Muscle layer of duodenum (tissue), 2 donors: Measurements from ENCODE around the gene PSMD14.

Experiments used
- H3K27ac ChIP-seq: one replicate; pipeline ENCODE4 v1.7.0; 2013; ENCODE audit warnings: mild to moderate bottlenecking, low read length
- H3K27me3 ChIP-seq: one replicate; pipeline ENCODE4 v1.7.0; 2013; ENCODE audit warnings: low read depth, mild to moderate bottlenecking, control low read depth, low read length
- H3K36me3 ChIP-seq, 2 donors: one replicate each; pipeline ENCODE4 v1.7.0; 2013; ENCODE audit warnings: low read length in 2 of 2, control low read depth in 1 of 2, mild to moderate bottlenecking in 1 of 2; ENCODE audit not compliant: insufficient read depth in 2 of 2, control insufficient read depth in 1 of 2
- H3K4me1 ChIP-seq, 2 donors: one replicate each; pipeline ENCODE4 v1.7.0; 2013; ENCODE audit warnings: low read length in 2 of 2, mild to moderate bottlenecking in 2 of 2, control low read depth in 1 of 2, moderate library complexity in 1 of 2; ENCODE audit not compliant: insufficient read depth in 2 of 2, control insufficient read depth in 1 of 2
- H3K4me3 ChIP-seq, 2 donors: one replicate each; pipeline ENCODE4 v1.7.0; 2013; ENCODE audit warnings: low read length in 2 of 2, low read depth in 1 of 2, mild to moderate bottlenecking in 1 of 2
- H3K9me3 ChIP-seq, 2 donors: one replicate each; pipeline ENCODE4 v1.7.0; 2013; ENCODE audit warnings: low read length in 2 of 2, control low read depth in 1 of 2, mild to moderate bottlenecking in 1 of 2; ENCODE audit not compliant: control insufficient read depth in 1 of 2
- donor health status: healthy.

Gene PSMD14

GRCh38 chr2:161415987-161416707 lies 107.9 kb downstream of the PSMD14 start, which contains the start of gene TBR1:
Gene TBR1 (plus strand): TSS chr2:161416297. CDS start chr2:161416411, 114 bp downstream.
- Histone ChIP-seq H3K36me3 (no peaks in the 10 kb centered on the region), H3K4me3 (peak within 1 kb of the TSS; percentile 32 to 70), H3K27ac (no peak within 1 kb of the TSS), H3K27me3 (peaks cover 73% of the 10 kb centered on the region), H3K9me3 (no peaks in the 10 kb centered on the region), H3K4me1 (peaks cover 0 to 41% of the 10 kb centered on the region in 2 donors)

DNA sequence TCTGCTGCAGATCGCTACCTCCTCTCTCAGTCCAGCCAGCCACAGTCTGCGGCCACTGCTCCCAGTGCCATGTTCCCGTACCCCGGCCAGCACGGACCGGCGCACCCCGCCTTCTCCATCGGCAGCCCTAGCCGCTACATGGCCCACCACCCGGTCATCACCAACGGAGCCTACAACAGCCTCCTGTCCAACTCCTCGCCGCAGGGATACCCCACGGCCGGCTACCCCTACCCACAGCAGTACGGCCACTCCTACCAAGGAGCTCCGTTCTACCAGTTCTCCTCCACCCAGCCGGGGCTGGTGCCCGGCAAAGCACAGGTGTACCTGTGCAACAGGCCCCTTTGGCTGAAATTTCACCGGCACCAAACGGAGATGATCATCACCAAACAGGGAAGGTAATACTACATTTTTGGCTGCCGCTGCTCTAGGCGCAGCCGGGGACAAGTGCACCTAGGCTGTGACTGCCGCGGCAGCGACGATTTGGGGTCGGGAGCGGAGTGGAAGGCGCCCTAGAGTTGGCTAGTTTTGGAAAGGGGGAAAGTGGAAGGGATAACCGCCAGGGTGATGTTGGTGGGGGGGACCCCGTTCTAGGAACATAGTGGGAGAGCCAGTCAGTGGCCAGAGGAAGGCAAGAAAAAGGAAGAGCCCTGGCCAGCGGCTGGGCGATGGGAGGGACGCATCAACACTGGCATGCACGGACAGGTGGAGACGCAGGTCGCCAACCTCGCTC lies 108.6 kb downstream of the PSMD14 start:
- Histone ChIP-seq H3K9me3 (no peaks in the 10 kb centered on the region), H3K27ac (no peak overlapping the region), H3K4me1 (peaks cover 0 to 41% of the 10 kb centered on the region in 2 donors), H3K36me3 (no peaks in the 10 kb centered on the region), H3K4me3 (peak overlapping the region in 1 of 2 donors; percentile 17), H3K27me3 (peaks cover 80% of the 10 kb centered on the region)

DNA sequence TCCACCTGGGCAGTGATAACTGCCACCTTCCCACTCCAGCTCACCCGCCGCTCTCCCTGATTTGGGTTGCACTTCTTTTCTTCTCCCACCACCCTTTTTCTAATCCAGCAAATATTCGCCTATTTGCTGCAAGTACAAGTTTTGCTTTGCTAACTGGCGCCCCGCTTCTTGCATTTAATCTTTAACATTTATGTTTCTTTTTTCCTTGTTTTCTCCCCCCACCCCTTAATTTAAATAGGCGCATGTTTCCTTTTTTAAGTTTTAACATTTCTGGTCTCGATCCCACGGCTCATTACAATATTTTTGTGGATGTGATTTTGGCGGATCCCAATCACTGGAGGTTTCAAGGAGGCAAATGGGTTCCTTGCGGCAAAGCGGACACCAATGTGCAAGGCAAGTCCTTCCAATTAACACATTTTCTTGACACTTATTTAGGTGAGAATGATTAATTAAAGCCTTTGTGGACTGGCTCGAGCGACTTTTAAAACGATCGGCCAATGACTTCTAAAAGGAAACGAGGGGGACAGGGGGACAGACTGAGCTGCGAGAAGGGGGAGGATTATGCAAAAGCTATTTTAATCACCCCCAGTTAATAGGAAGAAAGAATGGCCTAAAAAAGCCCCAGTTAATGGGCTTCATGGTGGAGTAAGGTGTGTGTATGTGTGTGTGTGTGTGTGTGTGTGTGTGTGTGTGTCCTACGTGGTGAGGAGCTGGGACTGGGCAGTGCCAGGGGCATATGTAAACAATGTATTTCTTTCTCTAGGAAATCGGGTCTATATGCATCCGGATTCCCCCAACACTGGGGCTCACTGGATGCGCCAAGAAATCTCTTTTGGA lies 109.4 kb downstream of the PSMD14 start:
- Histone ChIP-seq H3K4me3 (no peak overlapping the region), H3K4me1 (peaks cover 0 to 41% of the 10 kb centered on the region in 2 donors), H3K27ac (no peak overlapping the region), H3K27me3 (peaks cover 88% of the 10 kb centered on the region), H3K36me3 (no peaks in the 10 kb centered on the region), H3K9me3 (no peaks in the 10 kb centered on the region)

DNA sequence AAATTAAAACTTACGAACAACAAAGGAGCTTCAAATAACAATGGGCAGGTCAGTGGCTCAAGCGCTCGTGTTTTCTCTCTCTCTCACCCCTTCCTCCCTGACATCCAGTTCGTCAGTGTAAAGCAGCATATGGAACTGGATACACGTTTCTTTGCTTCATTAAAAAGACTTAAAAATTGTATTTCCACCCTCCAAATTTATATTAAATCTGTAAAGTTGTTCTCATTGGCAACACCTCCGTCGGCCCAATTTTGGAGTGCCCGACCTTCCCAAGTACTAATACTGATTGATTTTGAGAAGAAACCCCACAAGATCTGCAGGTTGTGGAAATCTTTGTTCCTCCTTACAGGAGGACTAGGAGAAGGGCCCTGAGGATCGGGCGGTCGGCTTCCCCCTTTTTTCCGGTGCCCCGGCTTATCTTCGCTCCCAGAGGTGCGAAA lies 110.1 kb downstream of the PSMD14 start:
- H3K9me3 ChIP-seq, result no peaks in the 10 kb centered on the region
- H3K4me1 ChIP-seq, result peaks cover 0 to 41% of the 10 kb centered on the region in 2 donors
- H3K4me3 ChIP-seq, result peak overlapping the region in 1 of 2 donors; percentile 25
- H3K27me3 ChIP-seq, result peaks cover 94% of the 10 kb centered on the region
- H3K36me3 ChIP-seq, result no peaks in the 10 kb centered on the region
- H3K27ac ChIP-seq, result no peak overlapping the region

DNA sequence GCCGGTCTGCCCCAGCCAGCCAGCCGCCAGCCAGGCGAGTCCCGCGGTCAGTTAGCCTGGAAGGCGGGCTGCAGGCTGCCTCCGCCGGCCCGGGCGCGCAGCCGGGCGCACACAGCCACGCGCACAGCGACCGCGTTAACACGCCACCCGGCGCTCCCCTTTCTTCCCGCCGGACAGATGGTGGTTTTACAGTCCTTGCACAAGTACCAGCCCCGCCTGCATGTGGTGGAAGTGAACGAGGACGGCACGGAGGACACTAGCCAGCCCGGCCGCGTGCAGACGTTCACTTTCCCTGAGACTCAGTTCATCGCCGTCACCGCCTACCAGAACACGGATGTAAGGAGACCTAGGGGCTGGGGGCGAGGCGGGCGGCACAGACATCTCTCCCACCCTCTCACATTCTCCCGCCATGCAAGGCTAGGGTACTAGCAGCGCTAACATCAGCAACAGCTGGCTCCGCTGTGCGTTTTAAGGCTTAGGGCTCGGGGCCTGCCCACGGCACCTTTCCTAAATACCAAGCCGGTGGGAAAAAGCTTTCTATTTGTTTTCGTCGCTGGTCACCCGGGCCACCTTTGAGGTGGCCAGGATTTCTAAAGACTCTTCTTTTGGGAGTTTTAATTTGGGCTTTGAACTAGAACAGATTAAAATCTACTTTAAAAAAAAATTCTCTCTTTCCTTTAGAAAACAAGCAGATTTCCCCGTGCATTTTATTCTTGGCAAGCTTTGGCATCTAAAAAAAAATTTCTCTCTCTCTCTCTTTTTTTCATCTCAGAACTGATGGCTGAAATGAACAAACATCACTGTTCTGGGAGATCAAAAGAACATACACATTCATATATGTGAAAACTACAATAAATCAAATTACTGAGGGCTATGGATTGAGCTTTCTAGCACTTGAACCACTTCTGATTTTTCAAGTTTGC lies 110.8 kb downstream of the PSMD14 start:
- no peaks in the 10 kb centered on the region for H3K9me3 ChIP-seq
- no peaks in the 10 kb centered on the region for H3K36me3 ChIP-seq
- peaks cover 100% of the 10 kb centered on the region for H3K27me3 ChIP-seq
- H3K27ac ChIP-seq, result no peak overlapping the region
- H3K4me3 ChIP-seq, result peak overlapping the region in 1 of 2 donors; percentile 25
- H3K4me1 ChIP-seq, result peaks cover 0 to 44% of the 10 kb centered on the region in 2 donors

DNA sequence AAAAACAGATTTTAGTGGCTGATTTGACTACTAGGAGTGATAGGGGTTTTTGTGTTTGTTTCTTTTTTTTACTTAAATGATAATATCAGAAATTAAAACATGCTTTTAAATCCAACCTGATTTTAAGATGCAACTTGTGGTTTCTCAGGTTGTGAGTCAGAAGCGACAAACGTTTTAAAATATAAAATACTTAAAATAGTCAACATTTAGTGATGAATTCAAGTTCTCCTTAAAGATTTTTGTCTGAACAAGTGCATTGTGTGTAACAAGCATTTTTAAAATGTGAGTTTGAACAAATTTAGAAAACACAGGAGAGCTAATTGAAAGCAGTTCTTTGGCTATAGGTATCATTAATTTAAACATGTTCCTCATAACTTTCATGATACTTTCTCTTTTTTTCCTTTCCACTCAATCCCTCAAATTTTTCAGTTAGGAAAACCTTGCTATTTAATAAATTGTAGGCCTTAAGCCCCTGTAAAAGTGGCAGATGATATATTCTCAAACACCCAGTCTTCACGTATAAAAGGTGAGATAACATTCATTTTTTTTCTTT lies 111.5 kb downstream of the PSMD14 start:
- Histone ChIP-seq H3K27ac (no peak overlapping the region), H3K4me1 (peaks cover 0 to 41% of the 10 kb centered on the region in 2 donors), H3K36me3 (no peaks in the 10 kb centered on the region), H3K4me3 (no peak overlapping the region), H3K9me3 (peaks cover 0 to under 1% of the 10 kb centered on the region in 2 donors), H3K27me3 (peaks cover 100% of the 10 kb centered on the region)

GRCh38 chr2:161420406-161421074 lies 112.3 kb downstream of the PSMD14 start:
- H3K27ac ChIP-seq, result no peak overlapping the region
- peaks cover 0 to 6% of the 10 kb centered on the region in 2 donors for H3K9me3 ChIP-seq
- no peak overlapping the region for H3K4me3 ChIP-seq
- H3K36me3 ChIP-seq, result no peaks in the 10 kb centered on the region
- peaks cover 100% of the 10 kb centered on the region for H3K27me3 ChIP-seq
- peaks cover 0 to 33% of the 10 kb centered on the region in 2 donors for H3K4me1 ChIP-seq

- peaks cover 100% of the 10 kb centered on the region for H3K27me3 ChIP-seq
- H3K36me3 ChIP-seq, result no peaks in the 10 kb centered on the region
- no peak overlapping the region for H3K4me3 ChIP-seq
- peaks cover 0 to 9% of the 10 kb centered on the region in 2 donors for H3K9me3 ChIP-seq
- peaks cover 0 to 22% of the 10 kb centered on the region in 2 donors for H3K4me1 ChIP-seq
- H3K27ac ChIP-seq, result no peak overlapping the region
These were observed 113.5 kb downstream of the PSMD14 start for GRCh38 chr2:161421686-161422085.

- Histone ChIP-seq H3K9me3 (peaks cover 0 to 9% of the 10 kb centered on the region in 2 donors), H3K4me1 (peaks cover 0 to 28% of the 10 kb centered on the region in 2 donors), H3K4me3 (peak overlapping the region in 1 of 2 donors; percentile 42), H3K36me3 (no peaks in the 10 kb centered on the region), H3K27ac (no peak overlapping the region), H3K27me3 (peaks cover 100% of the 10 kb centered on the region)
These were observed 114.7 kb downstream of the PSMD14 start for GRCh38 chr2:161422816-161423403.
